MM.1S (cell line): Measurements from ENCODE around the gene ADCY10.

ENCODE experiments used
- DNase-seq: peaks from one replicate; pipeline ENCODE4 v3.0.0-alpha.2; 2015
- H2AFZ ChIP-seq: fragments of 300-600 bp; sonication (generic); 2 replicates; pipeline ENCODE4 v1.6.0; 2016; ENCODE audit warnings: antibody characterized with exemption, low read length
- H3F3A ChIP-seq: fragments of 300-600 bp; sonication (generic); 2 replicates; pipeline ENCODE4 v1.6.1; 2016; ENCODE audit warnings: mild to moderate bottlenecking, antibody characterized with exemption, low read length, moderate library complexity, mixed read lengths; ENCODE audit not compliant: insufficient read depth
- H3K27ac ChIP-seq: fragments of 300-600 bp; sonication (generic); 2 replicates; pipeline ENCODE4 v1.5.1; 2016; ENCODE audit warnings: mild to moderate bottlenecking, low read length
- H3K27me3 ChIP-seq: fragments of 300-600 bp; sonication (generic); replicated peaks from 2 replicates; pipeline ENCODE4 v1.6.0; 2016; ENCODE audit warnings: low read length; ENCODE audit not compliant: insufficient read depth
- H3K36me3 ChIP-seq: fragments of 300-600 bp; sonication (generic); replicated peaks from 2 replicates; pipeline ENCODE4 v1.6.1; 2016; ENCODE audit warnings: mild to moderate bottlenecking, low read length, mixed read lengths; ENCODE audit not compliant: insufficient read depth
- H3K4me1 ChIP-seq: fragments of 300-600 bp; sonication (generic); 2 replicates; pipeline ENCODE4 v1.6.1; 2016; ENCODE audit warnings: low read length, mixed read lengths
- H3K4me2 ChIP-seq: fragments of 300-600 bp; sonication (generic); 2 replicates; pipeline ENCODE4 v1.6.0; 2016; ENCODE audit warnings: low read depth, low read length
- H3K4me3 ChIP-seq: fragments of 300-600 bp; sonication (generic); 2 replicates; pipeline ENCODE4 v1.5.1; 2016; ENCODE audit warnings: low read length, mixed read lengths
- H3K79me2 ChIP-seq: fragments of 300-600 bp; sonication (generic); 2 replicates; pipeline ENCODE4 v1.6.1; 2016; ENCODE audit warnings: mixed run types, low read length, mixed read lengths
- H3K9ac ChIP-seq: fragments of 300-600 bp; sonication (generic); 2 replicates; pipeline ENCODE4 v1.6.1; 2016; ENCODE audit warnings: low read length, mixed read lengths
- H3K9me2 ChIP-seq: fragments of 300-600 bp; sonication (generic); replicated peaks from 2 replicates; pipeline ENCODE4 v1.6.1; 2016; ENCODE audit warnings: mild to moderate bottlenecking, low read length, mixed read lengths; ENCODE audit not compliant: insufficient read depth
- H3K9me3 ChIP-seq: fragments of 300-600 bp; sonication (generic); replicated peaks from 2 replicates; pipeline ENCODE4 v1.6.1; 2016; ENCODE audit warnings: mild to moderate bottlenecking, low read length, mixed read lengths; ENCODE audit not compliant: insufficient read depth
- H4K20me1 ChIP-seq: fragments of 300-600 bp; sonication (generic); 2 replicates; pipeline ENCODE4 v1.6.1; 2016; ENCODE audit warnings: mild to moderate bottlenecking, low read length, moderate library complexity, mixed read lengths; ENCODE audit not compliant: insufficient read depth
- CTCF ChIP-seq: fragments of 300-600 bp; sonication (generic); IDR thresholded peaks from 2 replicates; pipeline ENCODE4 v1.5.1; 2016; ENCODE audit warnings: antibody characterized with exemption, low read length, mixed read lengths
- EZH2 ChIP-seq: fragments of 300-600 bp; sonication (generic); optimal IDR thresholded peaks from 2 replicates; pipeline ENCODE3; 2017; ENCODE audit warnings: low read depth, mild to moderate bottlenecking, antibody characterized with exemption, low read length, mixed read lengths
- EZH2phosphoT487 ChIP-seq: fragments of 300-600 bp; sonication (generic); IDR thresholded peaks from 2 replicates; pipeline ENCODE4 v1.6.1; 2018; ENCODE audit warnings: antibody characterized with exemption, low read length

ADCY10 gene

GRCh38 chr1:167761400-167761799 lies 152.5 kb downstream of the ADCY10 start:
- H3K36me3 ChIP-seq: no peaks in the 10 kb centered on the region
- no peaks in the 10 kb centered on the region for H3K79me2 ChIP-seq
- TF ChIP-seq EZH2phosphoT487 (no peak), EZH2 (no peak), CTCF (no peak)
- no peaks in the 10 kb centered on the region for H3K27me3 ChIP-seq
- no peak overlapping the region for H2AFZ ChIP-seq
- no peaks in the 10 kb centered on the region for H3K9me3 ChIP-seq
- no peak overlapping the region for H3K9ac ChIP-seq
- no peaks in the 10 kb centered on the region for H4K20me1 ChIP-seq
- no peak overlapping the region for H3K4me2 ChIP-seq
- H3K9me2 ChIP-seq: no peaks in the 10 kb centered on the region
- no peaks in the 10 kb centered on the region for H3K4me1 ChIP-seq
- no peak for DNase-seq
- H3K27ac ChIP-seq: no peak overlapping the region
- H3K4me3 ChIP-seq: no peak overlapping the region
- H3F3A ChIP-seq: no peaks in the 10 kb centered on the region
